PC-3 (cell line): Measurements from ENCODE around the gene SCAI.
"Not testable (repeated sequence)": the region's sequence is repeated elsewhere in the genome, so short reads cannot be mapped to it uniquely, and the experiment has no call there.

Source experiments
- CTCF ChIP-seq: fragments of 300-600 bp; sonication (generic); conservative IDR thresholded peaks from 2 replicates; pipeline ENCODE4 v1.5.1; 2017; ENCODE audit warnings: antibody characterized with exemption, low read depth, mild to moderate bottlenecking, low read length
- EZH2 ChIP-seq: fragments of 300-600 bp; sonication (generic); IDR thresholded peaks from one replicate; pipeline ENCODE4 v1.6.1; 2017; ENCODE audit warnings: antibody characterized with exemption, mild to moderate bottlenecking, low read length; ENCODE audit not compliant: unreplicated experiment

DNA sequence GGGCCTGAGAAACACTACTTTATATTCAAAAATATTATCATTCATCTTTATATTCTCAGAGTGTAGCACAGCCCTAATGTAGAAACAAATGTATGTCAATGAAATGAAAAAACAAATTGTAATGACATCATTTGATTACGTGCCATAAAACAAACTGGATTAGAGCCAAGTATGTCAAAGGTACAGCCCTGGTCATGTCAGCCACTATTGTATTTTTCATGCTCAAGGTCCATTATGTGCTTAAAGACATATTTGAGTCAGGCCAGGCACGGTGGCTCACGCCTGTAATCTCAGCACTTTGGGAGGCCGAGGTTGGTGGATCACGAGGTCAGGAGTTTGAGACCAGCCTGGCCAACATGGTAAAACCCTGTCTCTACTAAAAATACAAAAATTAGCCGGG is 222.9 kb downstream of the SCAI start:
- TF ChIP-seq CTCF, EZH2: not testable (repeated sequence)
